Panc1 (cell line): Measurements from ENCODE around the gene RAPSN. TPM values are rescaled to one million over a fixed set of nuclear protein-coding genes. Genes with fewer than 3 reads are reported as not detected.

ENCODE experiments used
- ATAC-seq: fragments of 200-7000 bp; cut with Tn5 transposase; 2 replicates; pipeline ENCODE4 v1.9.1; 2020; ENCODE audit warnings: mild to moderate bottlenecking, moderate library complexity
- BruUV-seq: library from RNA; stranded (reverse); fragments of 400-500 nt; replicated peaks from 2 replicates; lab custom pipeline; 2021; lab: Mats Ljungman, UMichigan
- CTCF ChIA-PET: fragments of 300-600 bp; sonication (Branson Sonifier 250); formaldehyde crosslinking; loops from one replicate; lab custom pipeline; 2022; ENCODE audit warnings: antibody characterized with exemption; lab: Charles Lee
- POLR2A ChIA-PET: fragments of 300-600 bp; sonication (Branson Sonifier 250); formaldehyde crosslinking; loops from one replicate; lab custom pipeline; 2022; ENCODE audit warnings: antibody characterized with exemption; lab: Charles Lee
- DNase-seq: peaks from one replicate; pipeline ENCODE4 v3.0.0-alpha.2; 2010; ENCODE audit warnings: low read depth, low spot score
- H3K27ac ChIP-seq: 2 replicates; pipeline ENCODE4 v1.5.1; 2011; ENCODE audit warnings: mild to moderate bottlenecking, low read length, inconsistent platforms
- H3K27me3 ChIP-seq: fragments of 200-500 bp; sonication (Bioruptor generic); 2 replicates; pipeline ENCODE4 v1.6.0; 2014; ENCODE audit warnings: low read length, inconsistent platforms; ENCODE audit not compliant: control insufficient read depth, insufficient read depth
- H3K36me3 ChIP-seq: fragments of 200-500 bp; sonication (Bioruptor generic); 2 replicates; pipeline ENCODE4 v1.5.1; 2014; ENCODE audit warnings: inconsistent platforms, mild to moderate bottlenecking, low read length, moderate library complexity; ENCODE audit not compliant: control insufficient read depth, insufficient read depth
- H3K4me1 ChIP-seq: 2 replicates; pipeline ENCODE4 v1.5.1; 2011; ENCODE audit warnings: inconsistent platforms, mild to moderate bottlenecking, low read length, moderate library complexity; ENCODE audit not compliant: control insufficient read depth, insufficient read depth
- H3K4me3 ChIP-seq, 2 experiments: 2 replicates each; pipeline ENCODE4 v1.5.1; 2011 to 2012; ENCODE audit warnings: low read depth in 2 of 2, low read length in 2 of 2, mild to moderate bottlenecking in 2 of 2, inconsistent platforms in 1 of 2, moderate library complexity in 1 of 2
- H3K9me3 ChIP-seq: fragments of 200-500 bp; sonication (Bioruptor generic); 2 replicates; pipeline ENCODE4 v1.5.1; 2014; ENCODE audit warnings: low read depth, mild to moderate bottlenecking, inconsistent platforms, low read length, moderate library complexity; ENCODE audit not compliant: control insufficient read depth, insufficient read depth
- POLR2AphosphoS5 ChIP-seq: IDR thresholded peaks from 2 replicates; pipeline ENCODE4 v1.6.1; 2012; ENCODE audit warnings: mild to moderate bottlenecking, low read depth, low read length, moderate library complexity
- REST ChIP-seq, 2 experiments: IDR thresholded peaks; 2 replicates each; pipeline ENCODE4 v1.6.1; 2011 to 2012; ENCODE audit warnings: low read depth in 2 of 2, control low read depth in 1 of 2, low read length in 1 of 2, mild to moderate bottlenecking in 1 of 2, moderate library complexity in 1 of 2; ENCODE audit not compliant: insufficient read depth in 1 of 2
- SIN3A ChIP-seq: IDR thresholded peaks from 2 replicates; pipeline ENCODE4 v1.6.1; 2012; ENCODE audit warnings: low read depth, mild to moderate bottlenecking, low read length, moderate library complexity, borderline replicate concordance; ENCODE audit not compliant: insufficient read depth
- TCF7L2 ChIP-seq: IDR thresholded peaks from 2 replicates; pipeline ENCODE4 v1.6.1; 2011; ENCODE audit warnings: mild to moderate bottlenecking, low read depth, low read length, inconsistent platforms
- in situ Hi-C: cut with HindIII; loops from 2 replicates; pipeline ENCODE4 v1.10.0; 2016; ENCODE audit warnings: low sequenced_read_pairs, low pct_unique_long_range_greater_than_20kb
- intact Hi-C: fragments of 100-400 bp; cut with micrococcal nuclease; formaldehyde crosslinking; loops from one replicate; pipeline ENCODE4 v1.10.0; 2022; ENCODE audit not compliant: unreplicated experiment
- total RNA-seq: library from RNA; stranded (reverse); gene quantifications from one replicate; pipeline ENCODE4 v1.2.1, GENCODE V29; 2021; ENCODE audit not compliant: unreplicated experiment
- TF ChIP-seq, protein P1 (sequence below): fragments of 450-650 bp; IDR thresholded peaks from 2 replicates; pipeline ENCODE4 v1.5.1; 2017; ENCODE audit warnings: mild to moderate bottlenecking

The RAPSN gene
- total RNA-seq, 1 experiment from 2014 or later: 1.8 TPM

- Histone ChIP-seq H3K27me3 (no peaks in the 10 kb centered on the region), H3K36me3 (no peaks in the 10 kb centered on the region), H3K9me3 (no peaks in the 10 kb centered on the region), H3K27ac (no peak overlapping the region; the same call in 1 of the 2 replicates), H3K4me1 (peaks cover 38% of the 10 kb centered on the region), H3K4me3 (no peak overlapping the region)
- no peak for DNase-seq
- in situ Hi-C loops: no loop called here
- ATAC-seq: no peak
- TF ChIP-seq, protein P1, sequence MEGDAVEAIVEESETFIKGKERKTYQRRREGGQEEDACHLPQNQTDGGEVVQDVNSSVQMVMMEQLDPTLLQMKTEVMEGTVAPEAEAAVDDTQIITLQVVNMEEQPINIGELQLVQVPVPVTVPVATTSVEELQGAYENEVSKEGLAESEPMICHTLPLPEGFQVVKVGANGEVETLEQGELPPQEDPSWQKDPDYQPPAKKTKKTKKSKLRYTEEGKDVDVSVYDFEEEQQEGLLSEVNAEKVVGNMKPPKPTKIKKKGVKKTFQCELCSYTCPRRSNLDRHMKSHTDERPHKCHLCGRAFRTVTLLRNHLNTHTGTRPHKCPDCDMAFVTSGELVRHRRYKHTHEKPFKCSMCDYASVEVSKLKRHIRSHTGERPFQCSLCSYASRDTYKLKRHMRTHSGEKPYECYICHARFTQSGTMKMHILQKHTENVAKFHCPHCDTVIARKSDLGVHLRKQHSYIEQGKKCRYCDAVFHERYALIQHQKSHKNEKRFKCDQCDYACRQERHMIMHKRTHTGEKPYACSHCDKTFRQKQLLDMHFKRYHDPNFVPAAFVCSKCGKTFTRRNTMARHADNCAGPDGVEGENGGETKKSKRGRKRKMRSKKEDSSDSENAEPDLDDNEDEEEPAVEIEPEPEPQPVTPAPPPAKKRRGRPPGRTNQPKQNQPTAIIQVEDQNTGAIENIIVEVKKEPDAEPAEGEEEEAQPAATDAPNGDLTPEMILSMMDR: no peak
- no peak for TF ChIP-seq POLR2AphosphoS5
- TF ChIP-seq REST (IDR thresholded peaks at IDR 0.05; ENCODE audit: insufficient read depth in 1 of 2, low read depth in 2 of 2, low read length in 1 of 2): no peak
- TF ChIP-seq TCF7L2: no peak
- no peak for TF ChIP-seq SIN3A
- ChIA-PET CTCF (no interaction called here), POLR2A (no interaction called here)
- intact Hi-C loops: no loop called here
- no TSS peak for BruUV-seq
Measured at GRCh38 chr11:47464483-47464882, 15.5 kb upstream of the RAPSN start.

DNA sequence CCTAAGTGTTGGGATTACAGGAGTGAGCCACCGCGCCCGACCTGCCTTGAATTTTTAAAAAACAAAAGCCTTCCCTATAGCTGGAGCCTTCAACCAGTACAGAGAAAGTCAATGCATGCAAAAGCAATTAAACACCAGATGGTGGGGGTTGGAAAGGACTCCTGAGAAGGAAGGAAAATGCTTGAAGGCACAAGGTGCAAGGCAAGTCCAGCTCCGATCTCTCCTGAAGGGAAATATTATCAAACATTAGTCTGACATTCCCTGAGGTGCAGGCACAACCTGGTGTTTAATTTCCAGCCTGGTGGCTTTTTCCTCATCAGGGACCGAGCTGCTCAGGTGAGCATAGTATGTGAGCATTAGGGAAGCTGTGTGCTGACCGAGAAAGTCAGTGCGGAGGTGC is 12.9 kb upstream of the RAPSN start:
- Histone ChIP-seq H3K27ac (no peak overlapping the region), H3K27me3 (no peaks in the 10 kb centered on the region), H3K4me3 (no peak overlapping the region), H3K4me1 (peaks cover 12% of the 10 kb centered on the region), H3K36me3 (no peaks in the 10 kb centered on the region), H3K9me3 (no peaks in the 10 kb centered on the region)
- ChIA-PET POLR2A (no interaction called here), CTCF (no interaction called here)
- TF ChIP-seq REST (IDR thresholded peaks at IDR 0.05; ENCODE audit: insufficient read depth in 1 of 2, low read depth in 2 of 2, low read length in 1 of 2) (no peak), POLR2AphosphoS5 (no peak), TCF7L2 (no peak), SIN3A (no peak)
- TF ChIP-seq, protein P1: no peak
- no TSS peak for BruUV-seq
- intact Hi-C loops: no loop called here
- ATAC-seq (no peak), DNase-seq (no peak)
- in situ Hi-C loops: no loop called here
